ENCODE results near the gene DEF6. TPM values are rescaled to one million over a fixed set of nuclear protein-coding genes. Genes with fewer than 3 reads are reported as not detected.
A peak's percentile ranks its signal among the peaks of the same experiment; 100 is the strongest.

Gene DEF6
- total RNA-seq, 3 donors from 2014 or later (not counting 1 experiment from before 2014, with no cell fraction given): 232 to 297 (median 241) TPM

GRCh38 chr6:35312076-35312800, 14.6 kb downstream of the DEF6 start:
- ATAC-seq (peak in 2 of 3 donors; percentile 13 to 16), DNase-seq (peak in 1 of 2 donors; percentile 30)
- TF ChIP-seq, protein P1, sequence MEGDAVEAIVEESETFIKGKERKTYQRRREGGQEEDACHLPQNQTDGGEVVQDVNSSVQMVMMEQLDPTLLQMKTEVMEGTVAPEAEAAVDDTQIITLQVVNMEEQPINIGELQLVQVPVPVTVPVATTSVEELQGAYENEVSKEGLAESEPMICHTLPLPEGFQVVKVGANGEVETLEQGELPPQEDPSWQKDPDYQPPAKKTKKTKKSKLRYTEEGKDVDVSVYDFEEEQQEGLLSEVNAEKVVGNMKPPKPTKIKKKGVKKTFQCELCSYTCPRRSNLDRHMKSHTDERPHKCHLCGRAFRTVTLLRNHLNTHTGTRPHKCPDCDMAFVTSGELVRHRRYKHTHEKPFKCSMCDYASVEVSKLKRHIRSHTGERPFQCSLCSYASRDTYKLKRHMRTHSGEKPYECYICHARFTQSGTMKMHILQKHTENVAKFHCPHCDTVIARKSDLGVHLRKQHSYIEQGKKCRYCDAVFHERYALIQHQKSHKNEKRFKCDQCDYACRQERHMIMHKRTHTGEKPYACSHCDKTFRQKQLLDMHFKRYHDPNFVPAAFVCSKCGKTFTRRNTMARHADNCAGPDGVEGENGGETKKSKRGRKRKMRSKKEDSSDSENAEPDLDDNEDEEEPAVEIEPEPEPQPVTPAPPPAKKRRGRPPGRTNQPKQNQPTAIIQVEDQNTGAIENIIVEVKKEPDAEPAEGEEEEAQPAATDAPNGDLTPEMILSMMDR (IDR thresholded peaks at IDR 0.05): no peak
- H3K4me1 ChIP-seq (ENCODE audit: control insufficient read depth, insufficient read depth, low read length): peaks cover 42% of the 10 kb centered on the region
- Mint-ChIP-seq H3K4me3 (peak overlapping the region; percentile 76), H3K9me3 (no peaks in the 10 kb centered on the region), H3K36me3 (peaks cover 6% of the 10 kb centered on the region), H3K27ac (peak overlapping the region; percentile 92 to 96), H3K4me1 (peaks cover 84 to 86% of the 10 kb centered on the region in 2 donors), H3K27me3 (ENCODE audit: low read depth in 2 of 2) (no peaks in the 10 kb centered on the region)
- H3K4me3 ChIP-seq (ENCODE audit: low read length): peak overlapping the region; percentile 11
- intact Hi-C loops (cut with micrococcal nuclease): loop anchor here (2.0 kb wide), 1 partner anchor 13 kb away; no protein-coding TSS in a partner anchor
- H3K9me3 ChIP-seq (ENCODE audit: control insufficient read depth, insufficient read depth, low read length): no peaks in the 10 kb centered on the region
- H3K36me3 ChIP-seq (ENCODE audit: control insufficient read depth, insufficient read depth, low read length): peaks cover 48% of the 10 kb centered on the region
- H3K27ac ChIP-seq (ENCODE audit: low read length): peak overlapping the region; percentile 88
- H3K27me3 ChIP-seq (ENCODE audit: control insufficient read depth, insufficient read depth, low read length): no peaks in the 10 kb centered on the region
- WGBS (ENCODE audit: insufficient coverage): 88% methylated on average over 19 of the region's 19 CpGs

DNA sequence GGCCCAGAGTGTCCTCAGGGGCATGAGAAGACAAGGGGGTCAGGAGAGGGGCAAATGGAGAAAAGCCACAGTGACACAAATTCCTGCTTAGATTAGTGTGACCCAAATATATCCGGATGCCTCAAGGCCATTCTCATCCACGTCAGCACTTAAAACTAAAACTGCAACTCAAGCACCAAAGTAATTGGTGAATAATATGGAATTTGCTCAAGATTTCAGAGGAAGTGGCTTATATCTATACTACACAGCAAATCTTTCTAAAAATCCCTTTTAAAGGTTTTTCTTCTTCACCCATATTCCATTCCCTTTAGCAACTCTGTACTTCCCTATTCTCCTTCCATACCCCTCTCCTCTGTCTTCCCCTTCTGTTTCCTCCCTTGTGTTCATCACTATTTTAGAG, 15.2 kb downstream of the DEF6 start:
- peaks cover 9% of the 10 kb centered on the region for H3K36me3 Mint-ChIP-seq

GRCh38 chr6:35317483-35318195, 20.0 kb downstream of the DEF6 start:
- intact Hi-C loops (cut with micrococcal nuclease): no loop called here
- DNase-seq (no peak), ATAC-seq (no peak)
- Mint-ChIP-seq H3K9me3 (no peaks in the 10 kb centered on the region), H3K36me3 (peaks cover 21% of the 10 kb centered on the region), H3K4me1 (peaks cover 50 to 58% of the 10 kb centered on the region in 2 donors), H3K27me3 (ENCODE audit: low read depth in 2 of 2) (no peaks in the 10 kb centered on the region), H3K4me3 (no peak overlapping the region), H3K27ac (peak overlapping the region; percentile 64 to 73)
- Histone ChIP-seq H3K9me3 (ENCODE audit: control insufficient read depth, insufficient read depth, low read length) (no peaks in the 10 kb centered on the region), H3K36me3 (ENCODE audit: control insufficient read depth, insufficient read depth, low read length) (peaks cover 78% of the 10 kb centered on the region), H3K27me3 (ENCODE audit: control insufficient read depth, insufficient read depth, low read length) (no peaks in the 10 kb centered on the region), H3K27ac (ENCODE audit: low read length) (no peak overlapping the region), H3K4me3 (ENCODE audit: low read length) (no peak overlapping the region), H3K4me1 (ENCODE audit: control insufficient read depth, insufficient read depth, low read length) (peaks cover 1% of the 10 kb centered on the region)
- WGBS (ENCODE audit: insufficient coverage): 98% methylated on average over 28 of the region's 28 CpGs
- TF ChIP-seq, protein P1 (IDR thresholded peaks at IDR 0.05): no peak

More for the DNA sequence above, 15.2 kb downstream of the DEF6 start:
- Mint-ChIP-seq H3K4me3 (peak overlapping the region; percentile 76), H3K27me3 (ENCODE audit: low read depth in 2 of 2) (no peaks in the 10 kb centered on the region), H3K9me3 (no peaks in the 10 kb centered on the region), H3K4me1 (peaks cover 84 to 86% of the 10 kb centered on the region in 2 donors), H3K27ac (peak overlapping the region; percentile 92 to 96)
- H3K4me3 ChIP-seq (ENCODE audit: low read length): no peak overlapping the region
- DNase-seq: peak in 1 of 2 donors; percentile 21
- H3K27me3 ChIP-seq (ENCODE audit: control insufficient read depth, insufficient read depth, low read length): no peaks in the 10 kb centered on the region
- H3K36me3 ChIP-seq (ENCODE audit: control insufficient read depth, insufficient read depth, low read length): peaks cover 54% of the 10 kb centered on the region
- H3K27ac ChIP-seq (ENCODE audit: low read length): peak overlapping the region; percentile 88
- H3K9me3 ChIP-seq (ENCODE audit: control insufficient read depth, insufficient read depth, low read length): no peaks in the 10 kb centered on the region
- ATAC-seq: no peak
- peaks cover 42% of the 10 kb centered on the region for H3K4me1 ChIP-seq (ENCODE audit: control insufficient read depth, insufficient read depth, low read length)
- TF ChIP-seq, protein P1 (IDR thresholded peaks at IDR 0.05): no peak
- no CpG with 5 or more reads among the region's 2 CpGs for WGBS (ENCODE audit: insufficient coverage)
- intact Hi-C loops (cut with micrococcal nuclease): loop anchor here (2.0 kb wide), 1 partner anchor 14 kb away; no protein-coding TSS in a partner anchor
